ENCODE results near the gene SCRN1. TPM values are rescaled to one million over a fixed set of nuclear protein-coding genes. Genes with fewer than 3 reads are reported as not detected.

The SCRN1 gene
- total RNA-seq, 2 donors from 2014 or later, result 33.8 to 99.8 TPM

DNA sequence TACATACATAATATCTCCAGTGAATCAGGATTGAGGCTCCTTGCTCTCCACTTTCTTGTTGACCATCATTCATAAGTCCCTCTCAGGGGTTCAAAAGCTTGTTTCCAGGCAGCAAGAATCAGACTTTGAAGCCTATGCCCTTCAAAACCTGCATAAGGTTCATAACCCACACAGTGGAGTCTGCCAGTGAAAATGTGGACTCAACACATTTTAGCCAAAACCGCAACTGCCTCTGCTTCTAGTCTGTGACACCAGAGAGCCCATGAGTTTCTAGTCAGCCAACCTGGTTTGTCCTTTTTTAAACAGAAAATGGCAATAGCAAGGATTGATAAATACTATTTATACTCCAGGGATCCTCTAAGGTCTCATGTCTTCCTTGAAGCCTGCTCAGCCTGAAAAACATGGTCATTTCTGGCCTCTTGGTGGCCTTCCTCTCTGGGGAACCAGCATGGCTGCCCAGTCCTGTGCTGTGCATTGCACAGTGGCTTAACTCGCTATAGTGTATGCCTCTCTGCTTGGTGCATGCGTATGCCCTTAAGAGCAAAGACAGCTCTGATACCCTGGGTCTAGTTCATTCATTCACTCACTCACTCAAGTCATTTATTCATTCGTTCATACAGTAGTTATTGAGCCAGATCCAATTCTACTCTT, 115.8 kb downstream of the SCRN1 start:
- TF ChIP-seq POLR2AphosphoS5 (IDR thresholded peaks at IDR 0.05) (no peak), POLR2A (IDR thresholded peaks at IDR 0.05) (no peak)
- TF ChIP-seq, protein P1, sequence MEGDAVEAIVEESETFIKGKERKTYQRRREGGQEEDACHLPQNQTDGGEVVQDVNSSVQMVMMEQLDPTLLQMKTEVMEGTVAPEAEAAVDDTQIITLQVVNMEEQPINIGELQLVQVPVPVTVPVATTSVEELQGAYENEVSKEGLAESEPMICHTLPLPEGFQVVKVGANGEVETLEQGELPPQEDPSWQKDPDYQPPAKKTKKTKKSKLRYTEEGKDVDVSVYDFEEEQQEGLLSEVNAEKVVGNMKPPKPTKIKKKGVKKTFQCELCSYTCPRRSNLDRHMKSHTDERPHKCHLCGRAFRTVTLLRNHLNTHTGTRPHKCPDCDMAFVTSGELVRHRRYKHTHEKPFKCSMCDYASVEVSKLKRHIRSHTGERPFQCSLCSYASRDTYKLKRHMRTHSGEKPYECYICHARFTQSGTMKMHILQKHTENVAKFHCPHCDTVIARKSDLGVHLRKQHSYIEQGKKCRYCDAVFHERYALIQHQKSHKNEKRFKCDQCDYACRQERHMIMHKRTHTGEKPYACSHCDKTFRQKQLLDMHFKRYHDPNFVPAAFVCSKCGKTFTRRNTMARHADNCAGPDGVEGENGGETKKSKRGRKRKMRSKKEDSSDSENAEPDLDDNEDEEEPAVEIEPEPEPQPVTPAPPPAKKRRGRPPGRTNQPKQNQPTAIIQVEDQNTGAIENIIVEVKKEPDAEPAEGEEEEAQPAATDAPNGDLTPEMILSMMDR (IDR thresholded peaks at IDR 0.05), result no peak
- no peak for DNase-seq (ENCODE audit: low spot score)
- Histone ChIP-seq H3K9me3 (no peaks in the 10 kb centered on the region), H3K4me1 (replicated peaks) (no peaks in the 10 kb centered on the region), H3K36me3 (no peaks in the 10 kb centered on the region), H3K27ac (no peak overlapping the region), H3K4me3 (no peak overlapping the region), H3K27me3 (replicated peaks; ENCODE audit: insufficient read depth) (peaks cover 3% of the 10 kb centered on the region)
- intact Hi-C loops (cut with DNase I), result loop anchor here (5.0 kb wide), 1 partner anchor 126 kb away; no protein-coding TSS in a partner anchor
- WGBS, result 97% methylated on average over 4 of the region's 4 CpGs

DNA sequence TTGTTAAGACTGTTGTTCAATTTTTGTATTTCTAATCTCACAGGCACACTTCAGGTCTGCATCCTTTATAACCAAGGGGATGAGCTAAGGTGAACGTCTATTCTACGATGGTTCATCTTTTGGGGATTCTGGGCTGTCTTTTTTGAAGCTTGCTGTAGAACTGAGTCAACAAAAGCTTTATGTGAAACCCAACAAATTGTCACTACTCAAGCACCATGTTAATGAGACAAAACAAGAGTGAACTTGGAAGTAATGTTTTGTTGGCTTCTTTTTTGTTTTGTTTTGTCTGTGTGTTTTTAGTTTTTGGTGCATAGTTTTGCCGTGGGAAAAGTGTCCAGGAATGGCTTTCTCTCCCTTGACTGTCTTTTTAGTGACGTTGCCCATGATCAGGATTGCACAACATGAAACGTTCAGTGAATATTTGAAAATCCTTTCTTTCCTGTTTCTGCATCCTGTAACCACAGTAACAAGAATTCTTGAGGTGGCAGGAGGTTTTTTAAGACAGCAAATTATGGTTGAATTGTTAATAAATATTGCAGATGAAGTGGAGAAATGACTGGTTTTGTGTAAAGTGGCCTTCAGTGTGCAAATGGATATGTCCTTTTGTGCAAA, 117.7 kb downstream of the SCRN1 start:
- H3K4me3 ChIP-seq, result no peak overlapping the region
- no peak for DNase-seq (ENCODE audit: low spot score)
- H3K27me3 ChIP-seq (replicated peaks; ENCODE audit: insufficient read depth), result no peaks in the 10 kb centered on the region
- H3K4me1 ChIP-seq (replicated peaks), result no peaks in the 10 kb centered on the region
- H3K27ac ChIP-seq, result no peak overlapping the region
- intact Hi-C loops (cut with DNase I), result loop anchor here (5.0 kb wide), 1 partner anchor 125 kb away; no protein-coding TSS in a partner anchor
- no peaks in the 10 kb centered on the region for H3K9me3 ChIP-seq
- WGBS, result 66% methylated on average over 5 of the region's 5 CpGs
- TF ChIP-seq, protein P1 (IDR thresholded peaks at IDR 0.05), result no peak
- TF ChIP-seq POLR2A (IDR thresholded peaks at IDR 0.05), result no peak
- H3K36me3 ChIP-seq, result no peaks in the 10 kb centered on the region

Small RNAs within 50 kb of the gene (small RNA-seq; reads per million reads assigned to genes)
- 0 reads per million in 2 donors for gene RF01210

Other genes with a start within 250 kb of the SCRN1 start
- 10 to 100 TPM in 1 of 2 donors, 1 to 10 TPM in 1; 3.0 to 85.9 TPM for gene WIPF3, start 183.3 kb downstream of the SCRN1 start, total RNA-seq
- 1 to 10 TPM; 8.4 to 9.5 TPM for gene FKBP14, start 36.9 kb upstream of the SCRN1 start, total RNA-seq
- 10 to 100 TPM in 1 of 2 donors, 1 to 10 TPM in 1; 5.5 to 12.0 TPM for gene PLEKHA8, start 38.6 kb upstream of the SCRN1 start, total RNA-seq
- gene MTURN, start 145.2 kb upstream of the SCRN1 start, total RNA-seq, result 10 to 100 TPM; 22.6 to 26.9 TPM

All from prostate gland (tissue), 2 donors.